Astrocyte of the hippocampus (primary cell): ENCODE data around the gene KRTAP10-2.

Experiments
- DNase-seq: peaks from one replicate; pipeline ENCODE4 v3.0.0; 2011; ENCODE audit warnings: low read depth, low spot score

The KRTAP10-2 gene

DNA sequence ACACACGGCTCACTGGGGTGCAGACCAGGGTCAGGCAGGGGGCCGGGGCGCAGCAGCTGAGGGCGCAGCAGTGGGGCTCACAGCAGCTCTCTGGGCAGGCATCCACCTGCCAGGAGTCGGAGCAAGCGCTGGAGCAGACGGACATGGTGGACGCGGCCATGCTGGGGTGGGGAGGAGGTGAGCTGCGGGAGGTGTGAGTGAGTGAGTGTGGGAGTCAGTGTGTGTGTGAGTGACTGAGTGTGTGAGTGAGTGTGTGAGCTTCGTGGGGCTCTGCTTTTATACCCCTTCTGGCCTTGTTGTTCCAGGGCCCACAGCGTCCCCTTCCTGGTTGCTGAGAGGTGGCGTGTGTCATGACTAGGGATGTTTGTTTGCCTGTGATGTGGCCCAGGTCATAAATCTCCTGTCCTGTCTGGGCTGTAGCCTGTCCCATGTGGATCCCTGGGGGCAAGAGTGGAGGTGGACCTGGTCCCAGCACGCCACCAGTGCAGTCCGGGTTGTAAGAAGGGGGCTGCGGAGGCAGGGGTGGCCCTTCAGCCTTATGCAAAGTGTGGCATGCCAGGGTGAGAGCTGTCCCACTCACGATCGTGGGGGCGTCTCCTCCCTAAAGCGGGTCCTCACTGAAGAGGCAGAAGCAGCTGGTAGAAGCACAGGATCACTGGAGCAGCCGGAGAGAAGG lies 11.2 kb downstream of the KRTAP10-2 start, which contains the start of gene KRTAP10-1:
TSS of gene KRTAP10-1 (minus strand) at position 205 of the 676 bp plus-strand sequence. CDS start at position 160, 45 bp downstream.
- DNase-seq = no peak

DNA sequence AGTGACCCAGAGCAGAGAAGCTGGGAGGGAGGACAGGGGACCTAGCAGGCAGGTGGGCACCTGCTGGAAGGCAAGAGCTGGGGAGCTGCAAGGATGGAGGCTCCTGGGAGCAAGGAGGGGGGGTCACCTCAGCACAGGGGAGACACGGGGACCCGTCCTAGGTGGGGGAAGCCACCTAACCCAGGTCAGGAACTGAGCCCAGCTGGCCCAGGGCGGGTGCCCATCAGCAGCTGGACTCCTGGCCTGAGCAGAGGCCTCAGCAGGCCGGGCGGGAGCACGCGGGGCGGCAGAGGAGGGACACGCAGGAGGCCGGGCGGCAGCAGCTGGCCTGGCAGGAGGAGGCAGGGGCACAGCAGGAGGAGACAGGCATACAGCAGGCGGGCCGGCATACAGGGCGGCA lies 12.3 kb downstream of the KRTAP10-2 start:
- no peak for DNase-seq

DNA sequence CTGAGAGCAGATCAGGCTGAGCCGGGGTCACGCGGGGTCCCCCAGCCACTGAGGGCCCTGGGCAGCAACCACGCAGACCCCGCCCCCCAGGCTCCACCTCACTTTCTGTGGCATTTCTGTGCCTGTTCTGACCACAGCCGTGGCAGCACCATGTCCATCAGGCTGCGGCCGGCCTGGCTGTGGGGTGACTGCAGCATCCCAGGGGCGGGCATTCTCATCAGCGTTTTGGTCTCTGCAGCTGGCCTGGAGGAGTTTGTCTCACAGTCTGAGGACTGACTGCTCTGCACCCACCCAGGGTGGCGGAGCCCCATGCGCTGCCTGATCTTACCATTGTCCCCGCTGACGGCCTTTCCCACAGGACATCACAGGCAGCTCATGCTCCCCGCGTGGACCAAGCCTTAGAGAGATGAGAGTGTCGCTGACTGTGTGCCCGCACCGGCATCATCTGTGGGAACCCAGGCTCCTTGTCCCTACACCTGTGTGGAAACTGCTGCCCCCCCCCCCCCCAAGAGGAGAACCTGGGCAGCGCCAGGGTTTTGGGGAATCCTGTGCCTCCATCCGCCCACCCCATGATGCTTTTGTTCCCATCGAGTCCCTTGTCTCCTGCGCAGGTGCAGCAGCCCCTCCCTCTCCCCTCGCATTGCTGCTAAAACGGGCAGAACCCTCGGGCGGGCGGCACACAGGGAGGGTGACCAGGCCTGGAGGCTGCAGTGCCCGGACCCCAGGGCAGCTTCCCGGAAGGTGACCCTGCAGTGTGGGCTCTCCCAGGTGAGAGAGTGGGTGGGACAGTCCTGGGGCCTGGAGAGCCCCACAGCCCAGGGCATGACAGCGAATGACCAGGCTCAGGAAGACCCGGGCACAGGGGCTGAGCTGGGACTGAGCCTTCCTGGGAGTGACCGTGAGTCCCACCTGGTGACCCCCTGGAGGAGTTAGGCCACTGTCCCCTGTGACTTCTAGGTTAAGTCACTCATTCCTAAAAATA lies 13.1 kb downstream of the KRTAP10-2 start:
- no peak for DNase-seq

- DNase-seq = no peak
Measured at GRCh38 chr21:44535963-44536362, 15.3 kb downstream of the KRTAP10-2 start.

DNA sequence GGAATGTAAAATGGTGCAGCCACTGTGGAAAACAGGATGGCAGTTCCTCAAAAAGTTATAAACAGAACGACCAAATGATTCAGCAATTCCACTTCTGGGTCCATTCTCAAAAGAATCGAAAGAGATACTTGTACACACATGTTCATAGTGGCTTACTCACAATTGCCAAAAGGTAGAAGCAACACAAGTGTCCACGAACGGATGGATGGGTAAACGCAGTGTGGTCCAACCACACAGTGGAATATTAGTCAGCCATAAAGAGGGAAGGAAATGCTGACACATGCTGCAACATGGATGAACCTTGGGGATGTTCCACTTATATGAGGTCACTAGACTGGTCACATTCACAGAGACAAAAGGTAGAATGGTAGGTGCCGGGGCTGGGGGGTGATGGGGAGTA lies 16.6 kb downstream of the KRTAP10-2 start:
- DNase-seq = no peak

DNA sequence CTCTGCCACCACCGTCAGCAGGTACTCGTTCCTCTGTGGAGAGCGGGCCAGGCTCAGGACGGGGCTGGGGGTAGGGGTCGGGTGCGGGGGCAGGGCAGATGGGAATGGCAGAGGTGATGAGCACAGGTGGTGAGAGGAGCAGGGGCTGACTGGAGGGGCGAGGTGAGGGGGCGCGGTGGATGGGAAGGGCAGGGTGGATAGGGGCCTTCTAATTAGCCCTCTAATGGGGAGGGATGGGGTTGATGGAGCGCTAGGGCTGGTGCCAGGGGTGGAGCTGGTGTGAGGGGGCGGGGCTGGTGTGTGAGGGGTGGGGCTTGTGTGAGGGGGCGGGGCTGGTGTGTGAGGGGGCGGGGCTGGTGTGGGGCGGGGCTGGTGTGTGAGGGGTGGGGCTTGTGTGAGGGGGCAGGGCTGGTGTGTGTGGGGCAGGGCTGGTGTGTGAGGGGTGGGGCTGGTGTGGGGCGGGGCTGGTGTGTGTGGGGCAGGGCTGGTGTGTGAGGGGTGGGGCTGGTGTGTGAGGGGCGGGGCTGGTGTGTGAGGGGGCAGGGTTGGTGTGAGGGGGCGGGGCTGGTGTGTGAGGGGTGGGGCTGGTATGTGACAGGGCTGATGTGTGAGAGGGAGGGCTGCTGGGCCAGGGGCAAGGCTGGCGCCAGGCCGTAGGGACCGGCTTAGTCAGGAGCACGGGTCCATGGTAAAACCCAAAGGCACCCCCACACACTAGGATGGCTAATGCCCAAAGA lies 17.2 kb downstream of the KRTAP10-2 start:
- no peak for DNase-seq

GRCh38 chr21:44533121-44533890 lies 18.0 kb downstream of the KRTAP10-2 start:
- DNase-seq = no peak

DNA sequence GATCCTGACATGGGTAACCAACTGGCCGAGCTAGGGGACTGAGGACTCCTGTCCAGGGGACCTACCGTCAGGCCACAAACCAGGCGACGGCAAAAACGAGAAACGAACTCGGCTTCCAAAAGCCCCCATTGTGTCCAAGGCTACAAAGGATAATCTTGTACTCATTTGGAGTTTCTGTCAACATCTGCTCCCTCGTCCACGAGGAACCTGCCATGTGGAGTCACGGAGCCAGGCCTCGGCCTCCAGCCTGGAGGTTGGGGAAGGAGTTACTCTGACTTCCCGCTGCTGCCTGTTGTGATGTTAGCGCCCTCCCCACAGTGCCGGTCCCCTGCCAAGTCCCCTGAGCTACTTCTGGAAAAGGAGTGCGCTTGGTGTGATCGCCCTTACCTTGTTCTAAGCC lies 18.6 kb downstream of the KRTAP10-2 start:
- no peak for DNase-seq

DNA sequence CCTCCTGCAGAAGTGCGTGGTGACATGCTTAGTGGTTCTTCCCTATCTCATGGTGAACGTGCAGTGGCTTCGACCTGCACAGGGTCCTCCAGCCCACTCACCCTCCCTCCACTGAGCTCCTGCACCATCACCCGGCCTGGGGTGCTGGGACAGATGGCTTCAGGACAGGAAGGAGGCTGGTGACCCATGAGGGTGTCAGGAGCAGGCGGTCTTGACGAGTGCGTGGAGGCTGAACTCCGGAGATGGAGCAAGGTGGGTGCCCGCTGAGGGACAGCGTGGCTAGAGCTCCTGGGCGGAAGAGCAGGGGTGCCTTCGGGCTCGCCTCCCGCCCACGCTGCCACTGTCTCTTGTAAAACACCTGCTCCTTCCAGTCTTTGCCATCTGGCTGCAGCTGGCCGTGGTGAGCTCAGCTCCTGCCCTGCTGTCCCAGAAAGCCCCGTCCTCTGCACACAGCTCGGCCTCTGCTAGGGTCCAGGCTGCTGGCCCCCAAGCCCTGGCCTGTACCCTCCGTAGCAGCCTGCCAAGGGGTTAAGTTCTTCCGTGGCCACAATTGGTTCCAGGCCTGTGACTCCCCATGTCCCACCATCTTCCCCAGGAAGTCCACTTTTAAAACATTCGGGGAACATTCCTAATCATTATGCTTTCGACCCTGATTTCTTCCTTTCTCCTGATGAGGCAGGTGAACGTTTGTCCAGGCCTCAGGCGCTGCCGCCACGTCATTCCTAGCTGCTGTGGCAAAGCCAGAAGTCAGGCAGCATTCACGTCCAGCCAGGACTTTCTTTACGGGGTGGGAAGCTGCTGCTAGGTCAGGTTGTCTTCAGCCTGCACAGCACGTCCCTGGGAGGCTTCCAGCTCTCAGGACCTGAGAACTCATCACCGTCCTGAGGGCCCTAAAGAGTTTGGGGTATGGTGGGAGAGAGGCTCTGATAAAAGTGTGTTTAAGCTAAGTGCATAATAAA lies 19.4 kb downstream of the KRTAP10-2 start:
- DNase-seq = no peak

- no peak for DNase-seq
Measured at GRCh38 chr21:44530903-44531605, 20.3 kb downstream of the KRTAP10-2 start.

GRCh38 chr21:44530221-44530902 lies 20.9 kb downstream of the KRTAP10-2 start:
- no peak for DNase-seq

DNA sequence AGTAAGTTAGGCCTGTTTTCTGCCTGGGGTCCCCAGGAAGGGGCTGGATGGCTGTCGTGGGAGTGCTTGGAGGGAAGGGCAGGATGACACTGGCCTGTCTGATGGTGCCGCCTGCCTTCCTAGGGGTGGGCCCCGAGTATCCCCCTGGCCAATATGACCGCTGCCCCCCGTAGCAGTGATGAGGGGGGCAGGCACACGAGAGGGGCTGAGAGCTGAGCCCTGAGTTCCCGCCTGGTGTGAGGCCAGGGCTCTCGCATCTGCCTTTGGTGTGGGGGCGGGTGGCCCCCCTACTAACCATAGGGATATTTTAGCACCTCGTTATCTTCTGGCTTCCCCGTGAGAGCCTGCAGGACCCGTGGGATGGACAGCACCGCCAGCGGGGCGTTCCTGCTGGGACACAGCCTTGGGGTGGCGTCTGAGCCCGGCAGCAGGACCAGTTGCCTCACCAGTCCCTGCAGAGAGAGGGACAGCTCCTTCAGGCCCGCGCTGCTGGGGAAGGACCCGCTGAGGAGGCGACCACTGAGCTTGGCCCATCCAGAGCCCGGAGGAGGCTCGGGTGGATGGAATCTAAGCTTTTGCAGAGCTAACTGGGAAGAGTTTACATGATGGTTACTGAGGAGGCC lies 21.7 kb downstream of the KRTAP10-2 start:
- no peak for DNase-seq

DNA sequence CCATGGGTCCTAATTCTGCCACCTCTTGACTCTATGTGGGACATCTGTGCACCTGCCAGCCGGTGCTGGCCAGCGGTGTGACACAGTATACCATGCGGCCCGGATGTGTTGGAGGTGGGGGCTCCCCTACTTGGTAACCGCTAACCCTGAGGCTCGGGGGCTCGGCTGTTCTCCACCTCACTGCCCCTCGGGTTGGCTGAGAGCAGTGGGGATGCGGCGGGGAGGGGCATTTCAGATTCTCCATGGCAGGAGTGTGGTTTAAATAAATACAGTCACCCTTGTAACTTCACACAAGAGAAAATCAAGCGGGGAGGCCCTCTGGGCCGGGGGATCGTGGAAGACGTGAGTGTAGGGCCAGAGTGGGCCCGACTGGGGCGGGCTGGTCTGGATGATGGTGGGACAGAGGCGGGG lies 22.3 kb downstream of the KRTAP10-2 start:
- DNase-seq = no peak

DNA sequence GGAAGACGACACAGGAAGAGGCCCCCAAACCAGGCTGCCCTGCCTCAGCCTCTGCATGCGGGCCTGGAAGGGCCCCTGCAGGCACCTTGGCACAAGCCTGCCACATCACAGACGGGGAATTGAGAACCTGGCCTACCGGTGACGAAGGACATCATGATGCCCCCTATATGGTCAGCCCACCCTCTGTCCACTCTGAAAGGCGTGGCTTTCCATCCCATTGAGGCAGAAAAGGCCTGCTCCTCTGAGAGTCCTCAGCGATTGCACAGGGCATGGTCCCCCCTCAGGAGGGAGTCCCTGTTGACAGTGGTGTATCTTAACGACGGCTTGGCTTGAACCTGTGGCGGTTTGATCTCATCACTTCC lies 22.7 kb downstream of the KRTAP10-2 start:
- no peak for DNase-seq

GRCh38 chr21:44527983-44528633 lies 23.2 kb downstream of the KRTAP10-2 start:
- no peak for DNase-seq

DNA sequence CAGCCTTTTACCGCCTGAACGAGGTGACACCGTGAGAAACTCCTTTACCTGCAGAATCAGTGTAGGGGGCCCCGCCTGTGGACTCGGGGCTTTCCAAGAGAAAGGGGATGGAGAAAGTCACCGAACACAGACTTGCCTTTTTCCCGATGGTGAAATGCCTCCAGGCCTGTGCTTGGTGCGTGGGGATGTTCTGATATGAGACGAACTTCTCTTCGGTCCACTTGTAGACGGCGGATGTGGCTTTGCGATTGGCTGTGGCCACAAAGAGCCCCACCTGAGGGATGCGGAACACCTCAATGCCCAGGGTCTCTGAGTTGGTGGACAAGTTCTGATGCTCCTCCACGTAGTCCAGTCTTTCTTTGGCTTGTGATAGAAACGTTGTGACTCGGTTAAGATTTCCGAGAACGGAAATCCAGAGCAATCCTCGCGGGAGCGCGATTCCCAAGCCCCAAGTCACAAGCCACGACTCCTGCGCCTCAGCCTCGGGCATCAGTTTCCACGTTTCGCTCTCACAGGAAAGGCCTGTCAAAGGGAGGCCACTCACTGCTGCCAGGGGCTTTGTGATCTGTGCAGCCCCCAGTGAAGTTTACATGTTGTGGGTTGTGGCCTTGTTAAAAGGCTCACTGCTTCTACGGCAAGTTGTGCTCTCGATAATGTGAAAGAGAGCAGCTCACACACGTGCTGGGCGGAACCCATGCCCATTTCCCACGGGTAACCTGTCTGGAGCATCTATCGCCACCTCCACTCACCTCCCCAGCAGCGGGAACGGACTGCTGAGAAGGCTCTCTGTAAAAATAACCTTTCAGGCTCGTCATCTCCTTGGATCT lies 23.9 kb downstream of the KRTAP10-2 start:
- no peak for DNase-seq
